Psoas muscle (tissue), 8 donors: Measurements from ENCODE around the gene ARHGEF4. TPM values are rescaled to one million over a fixed set of nuclear protein-coding genes. Genes with fewer than 3 reads are reported as not detected.

Experiments used
- ATAC-seq, 4 donors: fragments of 200-7000 bp; cut with Tn5 transposase; one replicate each; pipeline ENCODE4 v1.9.1; 2020; ENCODE audit warnings: moderate library complexity in 3 of 4, mild to moderate bottlenecking in 2 of 4
- DNase-seq, 2 donors: peaks; one replicate each; pipeline ENCODE4 v3.0.0-alpha.2; 2020
- H3K27ac ChIP-seq: fragments of 200-600 bp; one replicate; pipeline ENCODE4 v1.8.0; 2022
- H3K27me3 ChIP-seq, 3 donors: fragments of 200-600 bp in 1 of 3; one replicate each; pipeline versions ENCODE4 v1.6.1 to v1.8.0; 2013 to 2022; ENCODE audit warnings: low read length in 2 of 3, mild to moderate bottlenecking in 2 of 3, moderate library complexity in 1 of 3; ENCODE audit not compliant: insufficient read depth in 3 of 3
- H3K36me3 ChIP-seq, 2 donors: fragments of 200-600 bp in 1 of 2; one replicate each; pipeline versions ENCODE4 v1.6.1 to v1.8.0; 2013 to 2022; ENCODE audit warnings: low read depth in 1 of 2, mild to moderate bottlenecking in 1 of 2, moderate library complexity in 1 of 2; ENCODE audit not compliant: insufficient read depth in 1 of 2
- H3K4me1 ChIP-seq: fragments of 200-600 bp; one replicate; pipeline ENCODE4 v1.8.0; 2022
- H3K4me3 ChIP-seq: fragments of 200-600 bp; one replicate; pipeline ENCODE4 v1.8.0; 2022; ENCODE audit warnings: mild to moderate bottlenecking
- H3K9me3 ChIP-seq: fragments of 200-600 bp; one replicate; pipeline ENCODE4 v1.8.0; 2022
- WGBS, 3 donors: extraction: QIAGEN DNeasy Blood & Tissue Kit; methylation state at CpG; one replicate each; pipeline versions ENCODE4 v1.1.6 to v1.1.7; 2013; 5-methylcytosine and 5-hydroxymethylcytosine counted together
- intact Hi-C, 2 donors: fragments of 100-400 bp; cut with DNase I; formaldehyde crosslinking; loops; one replicate each; pipeline versions ENCODE4 v1.11.0 to v1.14.2; 2022
- polyA plus RNA-seq, 3 donors: library from polyadenylated mRNA; stranded (reverse); fragments of 200-250 nt; gene quantifications; one replicate each; pipeline ENCODE4 v1.2.3, GENCODE V29; 2013
- total RNA-seq, 4 donors: library from RNA; stranded (reverse); fragmentation: NEBNext Ultra II Directional in 2 of 4; extraction: Animal tissue kit (Norgen Biotek cat#: 25700) in 2 of 4; gene quantifications; one replicate each; pipeline versions ENCODE4 v1.2.1 to v1.2.4, GENCODE V29; 2021 to 2023
- TF ChIP-seq, protein P1 (sequence below): fragments of 200-600 bp; IDR thresholded peaks from one replicate; pipeline ENCODE4 v1.8.0; 2022; ENCODE audit warnings: antibody characterized with exemption
- donor health status: healthy with polysubstance abuse.
- donor health status: DM: no; HTN: no; CAD: no; lungs with moderate emphysema.
- donor health status: Bipolar disorder and iron deficiency.
- donor health status: healthy.
- donor health status: DM: yes; HTN: yes; CAD: no.
- donor health status: DM: no; HTN: no; CAD: no.
- donor health status: DM: no; HTN: no; CAD: no.
- donor health status: DM: yes; HTN: yes; CAD: no.

The ARHGEF4 gene
- total and polyA plus RNA-seq, 7 donors = 0.63 to 6.9 (median 3.7) TPM

DNA sequence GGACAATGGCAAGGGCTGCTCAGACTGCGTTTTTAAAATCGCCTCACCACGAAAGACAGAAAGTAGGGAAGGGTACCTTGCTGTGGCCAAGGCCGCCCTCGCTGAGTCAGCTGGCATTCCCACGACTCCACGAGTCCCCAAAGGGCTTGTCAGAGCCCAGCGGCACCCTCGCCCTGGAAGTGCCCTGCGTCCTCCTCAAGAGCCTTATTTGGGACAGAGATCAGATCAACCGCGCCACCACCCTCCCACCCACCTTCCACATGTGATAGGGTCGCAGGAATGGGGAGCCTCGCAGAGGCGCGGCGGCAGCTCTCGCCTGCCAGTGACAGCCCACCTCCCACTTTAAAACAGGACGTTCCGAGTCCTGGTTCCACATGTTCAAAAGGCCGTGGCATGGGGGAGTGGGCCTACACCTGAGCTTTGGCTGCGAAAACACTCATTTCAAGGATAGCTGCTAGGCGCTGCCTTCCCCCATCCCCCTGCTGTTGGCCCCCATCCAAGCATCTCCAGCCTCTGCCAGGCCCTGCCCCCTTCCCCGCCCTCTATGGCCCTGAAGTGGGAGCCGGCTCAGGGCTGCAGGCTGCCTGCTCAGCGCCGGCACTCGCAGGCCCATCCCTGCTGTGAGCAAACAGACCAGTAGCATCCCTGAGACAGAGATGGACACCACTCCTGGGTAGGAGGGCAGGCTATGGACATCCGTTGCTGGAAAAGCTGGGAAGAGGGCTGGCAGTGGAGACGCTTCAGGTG lies 38.1 kb upstream of the ARHGEF4 start:
- peak overlapping the region; percentile 90 for H3K4me3 ChIP-seq
- no peak for DNase-seq
- intact Hi-C loops = loop anchor here (5.0 to 10.0 kb wide), 3 partner anchors 74 to 354 kb away; no protein-coding TSS in a partner anchor
- 25 to 31% (median 27%) methylated on average over 28 to 30 of the region's 30 CpGs for WGBS, 3 donors
- TF ChIP-seq, protein P1, sequence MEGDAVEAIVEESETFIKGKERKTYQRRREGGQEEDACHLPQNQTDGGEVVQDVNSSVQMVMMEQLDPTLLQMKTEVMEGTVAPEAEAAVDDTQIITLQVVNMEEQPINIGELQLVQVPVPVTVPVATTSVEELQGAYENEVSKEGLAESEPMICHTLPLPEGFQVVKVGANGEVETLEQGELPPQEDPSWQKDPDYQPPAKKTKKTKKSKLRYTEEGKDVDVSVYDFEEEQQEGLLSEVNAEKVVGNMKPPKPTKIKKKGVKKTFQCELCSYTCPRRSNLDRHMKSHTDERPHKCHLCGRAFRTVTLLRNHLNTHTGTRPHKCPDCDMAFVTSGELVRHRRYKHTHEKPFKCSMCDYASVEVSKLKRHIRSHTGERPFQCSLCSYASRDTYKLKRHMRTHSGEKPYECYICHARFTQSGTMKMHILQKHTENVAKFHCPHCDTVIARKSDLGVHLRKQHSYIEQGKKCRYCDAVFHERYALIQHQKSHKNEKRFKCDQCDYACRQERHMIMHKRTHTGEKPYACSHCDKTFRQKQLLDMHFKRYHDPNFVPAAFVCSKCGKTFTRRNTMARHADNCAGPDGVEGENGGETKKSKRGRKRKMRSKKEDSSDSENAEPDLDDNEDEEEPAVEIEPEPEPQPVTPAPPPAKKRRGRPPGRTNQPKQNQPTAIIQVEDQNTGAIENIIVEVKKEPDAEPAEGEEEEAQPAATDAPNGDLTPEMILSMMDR = no peak
- H3K4me1 ChIP-seq = no peaks in the 10 kb centered on the region
- no peaks in the 10 kb centered on the region for H3K9me3 ChIP-seq
- H3K36me3 ChIP-seq = no peaks in the 10 kb centered on the region
- ATAC-seq = no peak
- peak overlapping the region; percentile 84 for H3K27ac ChIP-seq
- H3K27me3 ChIP-seq = no peaks in the 10 kb centered on the region

DNA sequence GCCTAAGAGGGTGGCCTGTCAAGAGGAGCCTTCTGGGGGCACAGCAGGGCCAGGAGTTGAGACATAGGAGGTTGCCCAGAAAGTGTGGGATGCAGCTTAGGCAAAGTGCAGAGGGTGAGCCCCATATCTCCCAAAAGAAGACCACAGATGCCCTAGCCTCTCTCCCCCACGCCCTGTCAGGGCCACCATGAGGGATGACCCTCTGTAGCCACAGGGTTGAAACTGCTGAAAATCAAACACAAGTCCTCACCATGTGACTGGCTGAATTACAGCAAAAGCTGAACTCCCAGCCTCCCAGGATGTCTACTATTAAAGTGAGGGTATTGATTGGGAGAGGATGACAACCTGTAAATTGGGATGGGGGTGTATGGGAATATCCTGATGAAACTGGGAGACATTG lies 37.4 kb upstream of the ARHGEF4 start:
- 83 to 100% (median 100%) methylated on average over 1 of the region's 1 CpG for WGBS, 3 donors
- ATAC-seq (no peak), DNase-seq (no peak)
- Histone ChIP-seq H3K27me3 (no peaks in the 10 kb centered on the region), H3K4me1 (no peaks in the 10 kb centered on the region), H3K4me3 (no peak overlapping the region), H3K36me3 (no peaks in the 10 kb centered on the region), H3K27ac (no peak overlapping the region), H3K9me3 (no peaks in the 10 kb centered on the region)
- TF ChIP-seq, protein P1 = no peak
- intact Hi-C loops = loop anchor here (5.0 to 10.0 kb wide), 3 partner anchors 73 to 353 kb away; no protein-coding TSS in a partner anchor

DNA sequence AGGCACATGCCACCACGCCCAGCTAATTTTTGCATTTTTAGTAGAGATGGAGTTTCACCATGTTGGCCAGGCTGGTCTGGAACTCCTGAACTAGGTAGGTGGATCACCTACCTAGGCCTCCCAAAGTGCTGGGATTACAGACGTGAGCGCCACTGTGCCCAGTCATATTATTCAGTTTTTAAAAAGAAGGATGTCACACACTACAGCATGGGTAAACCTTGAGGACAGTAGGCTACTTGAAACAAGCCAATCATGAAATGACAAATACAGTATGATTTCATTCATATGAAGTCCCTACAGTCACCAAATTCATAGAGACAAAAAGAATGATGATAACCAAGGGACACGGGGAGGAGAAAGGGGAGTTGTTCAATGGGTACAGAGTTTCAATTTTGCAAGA lies 31.1 kb upstream of the ARHGEF4 start:
- intact Hi-C loops = no loop called here
- H3K4me1 ChIP-seq = no peaks in the 10 kb centered on the region
- H3K36me3 ChIP-seq = no peaks in the 10 kb centered on the region
- no peak overlapping the region for H3K4me3 ChIP-seq
- WGBS, 3 donors = 70 to 75% (median 73%) methylated on average over 4 of the region's 4 CpGs
- ATAC-seq (no peak), DNase-seq (no peak)
- H3K27me3 ChIP-seq = no peaks in the 10 kb centered on the region
- H3K27ac ChIP-seq = no peak overlapping the region
- TF ChIP-seq, protein P1 = no peak
- H3K9me3 ChIP-seq = no peaks in the 10 kb centered on the region

DNA sequence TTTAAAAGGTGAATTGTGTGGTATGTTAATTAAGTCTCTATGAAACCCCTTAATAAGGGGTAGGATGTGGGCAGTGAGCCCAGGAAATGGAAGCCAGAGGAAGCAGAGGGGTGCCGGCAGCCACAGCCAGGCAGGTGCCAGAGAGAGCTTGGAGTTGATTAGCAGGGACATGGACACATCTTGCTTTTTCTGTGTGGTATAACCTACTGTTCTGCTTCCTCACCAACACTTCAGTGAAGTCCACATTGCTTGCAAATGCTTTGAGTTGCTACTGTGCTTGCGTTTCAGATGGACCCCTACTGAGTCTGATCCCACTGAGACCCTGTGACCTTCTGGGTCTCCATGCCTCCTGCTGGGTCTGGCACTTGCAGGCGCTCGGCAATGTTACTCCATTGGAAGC lies 30.3 kb upstream of the ARHGEF4 start:
- H3K36me3 ChIP-seq = no peaks in the 10 kb centered on the region
- intact Hi-C loops = no loop called here
- TF ChIP-seq, protein P1 = no peak
- no peaks in the 10 kb centered on the region for H3K9me3 ChIP-seq
- no peak overlapping the region for H3K4me3 ChIP-seq
- ATAC-seq (no peak), DNase-seq (no peak)
- no peak overlapping the region for H3K27ac ChIP-seq
- no peaks in the 10 kb centered on the region for H3K27me3 ChIP-seq
- 36 to 41% (median 37%) methylated on average over 4 of the region's 4 CpGs for WGBS, 3 donors
- H3K4me1 ChIP-seq = no peaks in the 10 kb centered on the region
